DMS 273 treated with DMSO at 0.1 percent for 48 hours (cell line): ENCODE measurements around the gene CBX4.

Experiments
- DNase-seq: peaks from one replicate; lab custom pipeline; 2025; lab: John Stamatoyannopoulos, UW

Gene CBX4

DNA sequence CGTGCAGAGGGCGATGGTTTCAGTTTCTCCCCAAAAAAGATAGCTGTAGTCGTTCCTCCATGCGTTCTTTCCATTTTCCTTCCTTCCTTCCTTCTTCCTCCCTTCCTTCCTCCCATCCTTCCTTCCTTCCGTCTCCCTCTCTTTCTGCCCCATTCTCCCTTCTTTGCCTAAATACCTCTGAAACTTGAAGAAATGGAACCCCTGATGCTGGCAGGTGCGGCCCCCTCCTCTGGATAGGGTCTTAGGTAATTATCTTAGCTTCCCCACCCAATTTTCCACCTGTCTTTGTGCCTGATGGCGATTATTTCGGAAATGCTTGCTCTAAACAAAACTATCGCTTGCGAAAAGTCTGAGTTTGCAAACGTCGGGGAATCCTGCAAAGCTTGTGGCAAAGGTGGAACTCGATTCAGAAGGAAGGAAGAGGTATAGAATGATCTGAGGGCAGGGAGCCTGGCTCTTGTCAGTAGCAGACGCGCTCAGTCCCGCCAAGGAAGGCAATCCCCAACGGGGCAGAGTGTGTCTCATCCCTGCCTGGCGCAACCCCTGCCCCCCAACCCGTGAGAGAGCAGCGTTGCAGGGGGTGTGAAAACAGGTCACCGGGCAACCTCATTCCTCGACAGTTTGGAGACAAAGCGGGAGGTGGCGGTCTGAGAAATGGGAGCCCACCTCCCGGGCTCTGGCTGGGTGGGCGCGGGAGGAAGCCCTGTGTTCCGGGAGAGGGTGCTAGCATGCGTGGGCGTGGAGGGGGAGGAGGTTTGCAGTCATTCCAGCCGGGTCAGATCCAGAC, 39.5 kb downstream of the CBX4 start:
- no peak for DNase-seq

GRCh38 chr17:79799174-79799537, 40.1 kb downstream of the CBX4 start:
- DNase-seq: no peak

DNA sequence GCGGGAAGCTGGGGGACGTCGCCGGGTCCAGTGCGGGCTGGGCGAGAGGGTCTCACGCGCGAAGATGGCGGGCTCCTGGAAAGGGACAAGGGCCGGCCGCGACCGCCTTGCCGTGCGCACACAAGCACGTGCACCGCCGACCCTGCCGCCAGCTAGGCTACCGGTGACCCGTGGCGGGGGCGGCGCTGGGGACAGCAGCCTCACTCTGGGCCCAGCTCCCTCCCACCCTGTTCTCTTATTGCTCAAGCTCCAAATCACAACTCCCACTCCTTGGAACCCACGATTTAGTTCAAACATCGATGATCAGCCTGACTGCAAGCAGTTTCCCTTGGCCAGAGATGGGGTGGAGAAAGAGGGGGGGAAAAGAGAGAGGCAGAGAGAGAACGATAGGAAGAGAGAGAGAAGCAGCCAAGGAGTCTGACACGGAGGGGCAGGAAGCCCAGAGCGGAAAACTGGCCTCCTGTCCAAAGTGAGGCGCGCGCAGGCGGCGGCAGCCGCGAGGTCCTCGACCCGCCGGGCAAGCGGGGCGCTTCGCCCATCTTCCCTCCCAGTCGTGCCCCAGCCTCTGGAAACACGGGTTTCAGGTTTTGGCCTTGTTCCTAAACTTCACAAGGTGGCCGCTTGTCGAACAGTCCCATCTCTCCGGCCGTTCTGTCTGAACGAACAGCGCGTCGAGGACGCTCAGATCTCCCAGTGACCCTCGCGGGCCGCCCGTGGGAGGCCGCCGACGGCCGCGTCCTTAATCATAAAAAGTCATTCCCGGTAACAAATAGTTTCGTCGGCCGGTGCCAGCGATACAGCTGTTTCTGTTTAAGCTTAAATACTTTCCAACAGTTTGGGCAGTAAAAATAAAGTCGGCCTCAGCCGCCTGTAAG, 40.7 kb downstream of the CBX4 start:
- DNase-seq: no peak

DNA sequence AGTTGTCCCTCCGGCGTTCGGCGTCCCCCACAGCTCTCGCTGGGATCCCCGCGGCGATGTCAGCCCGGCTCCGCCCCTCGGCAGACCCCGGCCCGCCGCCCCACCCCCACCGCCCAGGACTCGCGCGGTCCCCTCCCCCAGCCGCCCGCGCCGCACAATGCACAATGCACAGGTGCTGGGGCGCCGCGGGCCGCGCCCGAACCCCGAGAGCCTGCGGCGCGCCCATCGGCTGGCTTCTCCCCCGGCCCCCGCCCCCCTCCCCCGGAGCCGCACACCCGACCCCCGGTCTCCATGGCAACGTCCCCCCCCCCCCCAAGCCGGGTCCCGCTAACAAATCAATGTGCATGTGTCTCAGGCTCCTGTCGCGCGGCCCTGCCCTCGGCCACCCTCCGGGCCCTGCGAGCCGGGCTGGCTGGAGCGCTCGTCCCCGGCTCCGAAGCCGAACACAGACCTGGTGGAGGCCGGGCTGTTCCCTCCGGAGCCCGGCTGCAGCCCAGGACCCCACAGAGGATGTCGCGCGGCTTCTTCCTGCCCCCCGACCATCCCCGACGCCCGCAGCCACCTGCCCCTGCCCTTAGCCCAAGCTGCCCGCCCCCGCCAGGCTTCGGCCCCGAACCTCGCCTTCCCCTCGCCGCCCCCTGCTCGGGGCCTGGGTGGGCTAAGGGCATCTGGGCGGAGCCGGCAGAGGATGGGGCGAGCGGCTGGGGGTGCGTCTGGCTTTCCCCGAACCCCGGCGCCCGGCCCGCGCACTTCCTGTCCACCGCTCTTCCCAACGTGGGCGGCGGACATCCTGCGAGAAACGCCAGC, 41.5 kb downstream of the CBX4 start:
- DNase-seq: no peak

DNA sequence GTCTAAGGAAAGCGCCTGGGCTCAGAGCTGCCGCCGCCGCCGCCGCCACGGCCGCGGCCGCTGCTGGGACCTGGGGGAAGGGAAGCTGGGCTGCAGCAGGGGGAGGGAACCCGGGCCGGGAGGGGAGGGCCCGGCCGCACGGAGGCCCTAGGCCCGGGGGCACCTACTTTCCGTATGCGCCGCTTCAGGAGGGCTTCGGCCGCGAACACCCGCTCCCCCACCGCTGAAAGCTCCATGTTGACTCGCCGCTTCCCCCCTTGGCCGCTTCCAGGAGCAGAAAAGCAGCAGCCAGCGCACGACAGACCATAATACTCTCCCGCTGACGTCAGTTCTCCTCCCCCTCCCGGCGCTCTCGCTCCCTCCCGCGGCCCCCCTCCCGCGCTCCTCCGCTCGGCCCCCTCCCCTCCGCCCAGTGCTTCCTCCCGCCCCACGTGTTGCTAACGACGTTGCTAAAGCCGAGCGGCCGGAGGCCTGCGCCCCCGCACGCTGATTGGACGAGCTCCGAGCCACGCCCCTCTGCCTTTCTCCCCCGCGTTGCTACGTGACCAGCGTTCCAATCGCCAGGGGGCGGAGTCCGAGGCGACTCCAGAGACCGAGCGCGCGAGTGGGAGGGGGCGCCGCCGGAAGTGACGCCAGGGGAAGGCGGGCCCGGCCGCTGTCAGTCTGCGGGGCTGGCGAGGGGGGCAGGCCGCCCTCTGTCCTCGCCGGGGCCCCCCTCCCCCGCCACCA, 42.3 kb downstream of the CBX4 start, which contains the start of gene CBX8:
Gene CBX8, minus strand, starts transcription at position 315 of the 729 bp plus-strand sequence. Its CDS starts 79 bp downstream, at position 236.
- DNase-seq: peak; percentile 98

DNA sequence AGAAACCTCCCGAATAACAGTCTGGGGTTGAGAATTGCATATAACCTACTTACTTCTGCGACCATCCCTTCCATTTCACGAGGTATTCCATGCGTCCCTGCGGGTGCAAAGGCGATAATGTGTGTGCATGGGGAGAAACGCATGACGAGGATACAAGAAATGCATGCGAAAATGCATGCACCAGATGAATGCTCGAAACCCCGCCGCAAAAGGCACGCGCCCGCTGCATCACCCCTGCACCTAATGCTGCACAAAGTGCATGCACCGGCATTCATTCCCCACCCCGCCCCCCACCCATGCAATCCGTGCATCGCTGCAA, 42.8 kb downstream of the CBX4 start:
- DNase-seq: no peak

- no peak for DNase-seq
These were observed 43.3 kb downstream of the CBX4 start for GRCh38 chr17:79795795-79796443.

DNA sequence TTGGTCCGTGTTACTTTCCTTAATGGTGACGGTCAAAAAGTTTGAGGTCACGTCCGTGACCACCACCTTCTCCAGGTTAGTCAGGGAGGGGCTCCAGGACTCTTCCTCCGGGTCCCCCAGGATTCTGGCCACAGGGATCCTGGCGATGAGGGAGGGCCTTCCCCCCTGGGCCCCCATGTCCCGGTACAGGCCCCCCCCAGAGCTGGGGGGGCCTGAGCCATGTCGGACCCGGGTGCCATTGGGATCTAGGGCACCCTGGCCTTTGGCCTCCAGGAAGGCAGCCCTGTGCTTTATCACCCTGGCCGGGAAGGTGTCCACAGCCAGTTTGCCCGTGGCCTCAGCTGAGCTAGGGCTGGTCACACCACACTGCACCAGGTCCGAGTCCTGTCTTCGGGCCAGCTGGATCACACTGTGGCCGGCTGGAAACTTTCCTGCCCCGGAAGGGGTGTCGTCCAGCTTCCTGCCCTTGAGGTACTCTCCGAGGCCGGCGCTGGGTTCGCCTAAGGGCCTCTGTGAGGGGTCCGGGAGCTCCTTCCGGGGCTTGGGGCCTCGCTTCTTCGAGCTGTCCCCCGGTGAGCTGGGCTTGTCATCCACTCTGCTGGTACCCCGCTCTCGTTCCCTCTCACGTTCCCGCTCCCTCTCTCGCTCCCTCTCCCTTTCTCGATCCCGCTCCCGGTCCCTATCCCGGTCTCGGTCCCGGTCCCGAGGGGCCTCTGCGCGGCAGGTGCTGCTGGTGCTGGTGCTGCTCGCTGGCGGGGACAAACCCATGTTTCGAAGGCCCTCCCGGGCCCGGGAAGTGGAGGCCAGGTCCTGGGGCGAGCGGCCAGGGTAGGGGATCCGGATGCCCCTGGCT, 44.4 kb downstream of the CBX4 start:
- no peak for DNase-seq

GRCh38 chr17:79793924-79794304, 45.3 kb downstream of the CBX4 start:
- DNase-seq: no peak

GRCh38 chr17:79792984-79793923, 46.0 kb downstream of the CBX4 start:
- no peak for DNase-seq

DNA sequence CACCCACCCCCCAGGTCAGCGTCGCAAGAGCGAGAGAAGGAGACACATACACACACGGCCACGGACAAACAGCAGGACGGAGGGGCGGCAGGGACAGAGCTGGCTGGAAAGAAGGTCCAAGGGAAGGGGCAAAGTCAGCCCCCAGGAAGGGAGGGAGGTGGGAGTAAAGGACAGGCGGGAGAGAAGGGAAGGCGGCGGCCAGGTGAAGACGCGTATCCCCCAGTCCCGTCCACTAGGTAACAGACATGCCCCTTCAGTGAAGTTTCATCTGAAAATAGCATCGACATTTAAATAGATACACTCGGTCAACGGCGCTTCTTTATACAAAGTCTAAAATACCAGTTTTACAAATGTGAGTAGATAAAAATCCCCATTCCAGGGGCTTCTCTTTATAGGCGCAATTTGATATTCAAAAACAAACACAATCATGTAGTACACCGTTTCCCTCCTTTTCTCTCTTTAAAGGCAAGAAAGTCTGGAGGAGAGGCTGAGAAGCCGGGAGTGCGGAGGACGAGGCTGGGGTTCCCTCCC, 46.8 kb downstream of the CBX4 start:
- DNase-seq: no peak

GRCh38 chr17:79791735-79792161, 47.5 kb downstream of the CBX4 start:
- no peak for DNase-seq

- DNase-seq: no peak
These were observed 48.2 kb downstream of the CBX4 start for GRCh38 chr17:79790805-79791734.

DNA sequence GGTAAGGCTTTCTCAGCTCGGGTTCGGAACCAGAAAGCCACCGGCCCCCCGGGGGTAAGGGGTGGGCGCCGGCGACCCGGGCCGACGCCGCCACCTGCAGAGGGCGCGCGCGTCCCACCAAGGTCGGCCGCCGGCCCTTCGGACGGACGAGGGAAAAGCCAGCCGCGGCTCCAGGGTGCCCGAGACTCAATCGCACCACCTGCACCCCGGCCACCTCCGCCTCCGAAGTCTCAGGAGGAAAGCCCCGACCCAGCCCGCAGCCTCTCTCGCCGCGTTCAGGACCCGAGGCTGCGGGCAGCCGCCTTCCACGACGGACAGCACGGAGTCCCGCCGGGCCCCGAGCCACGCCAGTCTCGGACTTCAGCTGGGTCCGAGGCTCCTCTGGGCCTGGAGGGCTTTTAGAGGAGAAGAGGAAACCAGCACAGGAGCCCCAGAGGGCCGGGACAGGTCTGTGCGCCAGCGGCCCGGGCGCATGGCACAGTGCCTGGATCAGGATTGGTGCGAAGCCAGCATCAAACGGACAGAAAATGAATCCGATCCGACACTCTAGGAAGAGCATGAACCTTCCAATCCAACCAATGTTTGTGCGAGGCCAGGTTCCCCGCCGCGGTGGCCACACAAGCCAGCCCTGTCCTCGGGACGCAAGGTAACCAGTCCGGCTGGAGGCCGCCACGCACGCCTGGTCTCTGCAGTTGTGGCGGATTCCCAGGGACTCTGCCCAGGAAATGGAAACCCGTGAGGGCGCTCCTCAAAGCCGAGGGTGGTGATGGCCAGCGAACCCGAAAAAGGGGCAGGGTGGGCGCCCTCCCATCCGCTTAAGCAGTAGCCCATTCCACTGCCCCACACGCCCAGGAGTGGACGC, 49.1 kb downstream of the CBX4 start:
- DNase-seq: no peak

DNA sequence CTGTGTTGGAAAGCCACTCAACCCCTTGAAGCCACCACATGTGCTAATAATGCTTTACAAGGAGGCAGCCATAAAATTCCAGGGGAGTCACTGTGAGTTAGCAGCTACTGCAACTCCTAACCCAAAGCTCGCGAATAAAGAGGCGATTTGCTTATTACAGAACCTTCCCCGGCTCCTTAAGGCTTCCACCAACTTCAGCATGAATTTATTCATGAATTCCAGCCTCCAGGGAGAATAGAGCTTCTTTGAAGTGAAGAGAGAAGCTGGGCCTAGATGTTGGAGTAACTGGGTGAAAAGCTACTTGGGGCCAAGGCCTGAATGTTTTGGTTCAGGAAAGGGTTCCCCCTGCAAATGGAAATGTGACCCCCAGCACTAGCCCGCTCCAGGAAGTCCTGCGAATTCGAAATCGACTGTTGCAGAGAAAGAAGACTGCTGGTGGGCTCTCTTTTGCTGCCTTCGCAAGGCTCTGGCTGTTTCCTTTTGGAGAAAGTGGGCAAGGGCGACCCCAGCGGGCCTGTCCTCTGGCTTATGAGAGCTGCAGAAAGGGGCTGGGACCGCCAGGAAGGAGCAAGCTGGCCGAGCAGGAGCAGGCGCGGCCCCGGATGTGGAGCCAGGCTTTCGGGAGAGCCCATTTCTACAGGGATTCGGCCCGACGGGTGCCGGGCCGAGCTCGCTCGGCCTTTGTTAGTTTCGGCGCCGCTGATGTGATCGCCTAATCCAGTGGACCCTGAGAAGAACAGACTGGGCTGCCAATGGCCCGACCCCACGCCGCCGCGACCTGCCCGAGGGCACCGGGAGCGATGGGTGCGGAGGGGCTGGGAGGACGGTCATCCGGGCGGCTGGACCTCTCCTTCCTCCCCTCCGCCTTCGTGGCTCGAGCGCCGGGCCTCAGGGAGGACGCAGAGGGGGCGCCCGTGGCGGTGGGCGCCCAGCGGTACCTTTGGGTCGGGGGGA, 50.0 kb downstream of the CBX4 start:
- no peak for DNase-seq

DNA sequence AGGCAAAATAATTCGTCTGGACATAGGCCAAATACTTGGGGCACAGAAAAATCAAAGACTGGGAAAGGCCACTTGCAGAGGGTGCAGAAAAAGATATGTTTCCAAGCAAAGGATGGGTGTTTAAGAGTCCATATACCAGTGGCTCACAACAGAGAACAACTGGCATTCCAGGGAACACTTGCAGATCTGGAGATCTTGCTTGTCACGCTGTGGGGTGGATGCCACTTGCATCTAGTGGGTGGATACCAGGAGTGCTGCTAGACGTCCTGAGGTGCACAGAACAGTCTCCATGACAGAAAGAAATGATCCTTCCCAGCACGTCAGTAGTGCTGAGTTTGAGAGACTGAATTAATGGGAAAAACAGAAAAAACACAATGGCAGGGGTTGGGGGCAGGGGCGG, 50.8 kb downstream of the CBX4 start:
- no peak for DNase-seq
